HepG2 (cell line): ENCODE data around the gene EXOC7. TPM values are rescaled to one million over a fixed set of nuclear protein-coding genes. Genes with fewer than 3 reads are reported as not detected.

Experiments
- ATF7 ChIP-seq, 2 experiments: fragments of 450-650 bp in 1 of 2; sonication (generic) in 1 of 2; formaldehyde crosslinking in 1 of 2; IDR thresholded peaks; 2 replicates each; pipeline versions ENCODE4 v1.4.0 to v1.6.1; 2016 to 2020; ENCODE audit warnings: antibody characterized with exemption in 1 of 2, mild to moderate bottlenecking in 1 of 2, missing genetic modification reagents in 1 of 2
- CREB3 ChIP-seq: sonication (generic); formaldehyde crosslinking; IDR thresholded peaks from 2 replicates; pipeline ENCODE4 v1.5.0; 2020; ENCODE audit warnings: missing genetic modification reagents
- HIVEP1 ChIP-seq: sonication (generic); formaldehyde crosslinking; IDR thresholded peaks from 2 replicates; pipeline ENCODE4 v1.4.0; 2020; ENCODE audit warnings: mild to moderate bottlenecking, missing genetic modification reagents
- KLF15 ChIP-seq: sonication (generic); formaldehyde crosslinking; IDR thresholded peaks from 2 replicates; pipeline ENCODE4 v1.8.1; 2023; ENCODE audit warnings: borderline replicate concordance, mild to moderate bottlenecking, inconsistent platforms, missing genetic modification reagents, mixed read lengths
- RORA ChIP-seq: sonication (generic); formaldehyde crosslinking; IDR thresholded peaks from 2 replicates; pipeline ENCODE4 v1.5.0; 2020; ENCODE audit warnings: mild to moderate bottlenecking, missing genetic modification reagents, moderate library complexity
- TBX2 ChIP-seq: sonication (generic); formaldehyde crosslinking; IDR thresholded peaks from 2 replicates; pipeline ENCODE4 v1.5.0; 2020; ENCODE audit warnings: missing genetic modification reagents, mild to moderate bottlenecking, borderline replicate concordance
- TEAD3 ChIP-seq: optimal IDR thresholded peaks from 2 replicates; pipeline ENCODE3; 2016; ENCODE audit warnings: borderline replicate concordance
- XRCC5 ChIP-seq: fragments of 200-400 bp; formaldehyde crosslinking; optimal IDR thresholded peaks from 2 replicates; pipeline ENCODE3; 2017; ENCODE audit warnings: mild to moderate bottlenecking, low read length
- ZBTB33 ChIP-seq: sonication (generic); formaldehyde crosslinking; IDR thresholded peaks from 2 replicates; pipeline ENCODE4 v1.4.0; 2020; ENCODE audit warnings: missing genetic modification reagents
- ZC3H4 ChIP-seq: sonication (generic); formaldehyde crosslinking; IDR thresholded peaks from 2 replicates; pipeline ENCODE4 v1.4.0; 2020; ENCODE audit warnings: missing genetic modification reagents, borderline replicate concordance
- ZFP91 ChIP-seq: sonication (generic); formaldehyde crosslinking; IDR thresholded peaks from 2 replicates; pipeline ENCODE4 v1.9.0; 2022; ENCODE audit warnings: missing genetic modification reagents, mild to moderate bottlenecking, borderline replicate concordance
- ZNF17 ChIP-seq: sonication (generic); formaldehyde crosslinking; IDR thresholded peaks from 2 replicates; pipeline ENCODE4 v1.5.0; 2020; ENCODE audit warnings: mild to moderate bottlenecking, missing genetic modification reagents
- ZNF367 ChIP-seq: sonication (generic); formaldehyde crosslinking; IDR thresholded peaks from 2 replicates; pipeline ENCODE4 v1.4.0; 2020; ENCODE audit warnings: missing genetic modification reagents, borderline replicate concordance
- ZNF687 ChIP-seq: sonication (generic); formaldehyde crosslinking; IDR thresholded peaks from 2 replicates; pipeline ENCODE4 v1.5.1; 2020; ENCODE audit warnings: mild to moderate bottlenecking, missing genetic modification reagents, moderate library complexity
- ZNF83 ChIP-seq: sonication (generic); formaldehyde crosslinking; IDR thresholded peaks from 2 replicates; pipeline ENCODE4 v1.4.0; 2020; ENCODE audit warnings: missing genetic modification reagents, mild to moderate bottlenecking, borderline replicate concordance
- polyA plus RNA-seq, 8 experiments: library from polyadenylated mRNA; depleted of rRNA in 3 of 8; stranded (reverse) in 7 of 8; unstranded in 1 of 8; fragments of >200 nt; fragmentation: Illumina TruSeq in 4 of 8; extraction: Trizol in 4 of 8; gene quantifications; 2 replicates each; pipeline versions ENCODE4 v1.2.1 to v1.2.3, GENCODE V29; 2011 to 2016; ENCODE audit warnings: low read depth in 4 of 8, missing spikeins in 1 of 8, mixed read lengths in 1 of 8; ENCODE audit not compliant: insufficient read depth in 1 of 8
- total RNA-seq, 5 experiments: library from RNA; depleted of rRNA; stranded (reverse); fragments of >200 nt; fragmentation: Illumina TruSeq; extraction: Trizol; gene quantifications; 2 replicates each; pipeline ENCODE4 v1.2.3, GENCODE V29; 2016; ENCODE audit warnings: low read depth in 1 of 5

The EXOC7 gene
- total and polyA plus RNA-seq, 2 of the 13 experiments (the other 11 are each of a cell fraction or from before 2014, with no cell fraction given) = 86.9 to 116 TPM

- TF ChIP-seq ZNF687 (CRISPR knock-in tag) (peak; percentile 88), ZNF83 (CRISPR knock-in tag) (no peak), HIVEP1 (CRISPR knock-in tag) (no peak), XRCC5 (no peak), KLF15 (CRISPR knock-in tag) (no peak), ZNF17 (CRISPR knock-in tag) (no peak), ZBTB33 (CRISPR knock-in tag) (no peak), ATF7 (IDR thresholded peaks at IDR 0.05) (no peak), ATF7 (CRISPR knock-in tag; IDR thresholded peaks at IDR 0.05) (peak; percentile 68), TBX2 (CRISPR knock-in tag) (peak; percentile 81; the same call in 1 of the 2 replicates), ZNF367 (no peak), ZFP91 (CRISPR knock-in tag) (peak; percentile 66; the same call in 1 of the 2 replicates), TEAD3 (CRISPR knock-in tag) (no peak), CREB3 (CRISPR knock-in tag) (no peak), RORA (CRISPR knock-in tag) (no peak), ZC3H4 (CRISPR knock-in tag) (no peak)
Measured at GRCh38 chr17:76119409-76120371, 16.1 kb upstream of the EXOC7 start (continued).
